Epithelial cell of proximal tubule (primary cell): ENCODE measurements around the gene POLD2. TPM values are rescaled to one million over a fixed set of nuclear protein-coding genes. Genes with fewer than 3 reads are reported as not detected.

Experiments used
- DNase-seq: peaks from one replicate; pipeline ENCODE4 v3.0.0-alpha.2; 2011; ENCODE audit warnings: low read depth
- H3K4me3 ChIP-seq: 2 replicates; pipeline ENCODE4 v1.5.1; 2011; ENCODE audit warnings: low read depth, mild to moderate bottlenecking, low read length
- CTCF ChIP-seq: conservative IDR thresholded peaks from 2 replicates; pipeline ENCODE4 v1.5.1; 2012; ENCODE audit warnings: low read depth, mild to moderate bottlenecking, low read length
- total RNA-seq: library from RNA; depleted of rRNA; stranded (reverse); fragments of >200 nt; gene quantifications from 2 replicates; pipeline ENCODE4 v1.2.3, GENCODE V29; 2015

POLD2 gene
- total RNA-seq, 1 donor from 2014 or later, result 92.7 TPM

GRCh38 chr7:44156453-44157010 lies 33.2 kb upstream of the POLD2 start:
- no peak overlapping the region for H3K4me3 ChIP-seq
- DNase-seq, result no peak
- TF ChIP-seq CTCF, result no peak

DNA sequence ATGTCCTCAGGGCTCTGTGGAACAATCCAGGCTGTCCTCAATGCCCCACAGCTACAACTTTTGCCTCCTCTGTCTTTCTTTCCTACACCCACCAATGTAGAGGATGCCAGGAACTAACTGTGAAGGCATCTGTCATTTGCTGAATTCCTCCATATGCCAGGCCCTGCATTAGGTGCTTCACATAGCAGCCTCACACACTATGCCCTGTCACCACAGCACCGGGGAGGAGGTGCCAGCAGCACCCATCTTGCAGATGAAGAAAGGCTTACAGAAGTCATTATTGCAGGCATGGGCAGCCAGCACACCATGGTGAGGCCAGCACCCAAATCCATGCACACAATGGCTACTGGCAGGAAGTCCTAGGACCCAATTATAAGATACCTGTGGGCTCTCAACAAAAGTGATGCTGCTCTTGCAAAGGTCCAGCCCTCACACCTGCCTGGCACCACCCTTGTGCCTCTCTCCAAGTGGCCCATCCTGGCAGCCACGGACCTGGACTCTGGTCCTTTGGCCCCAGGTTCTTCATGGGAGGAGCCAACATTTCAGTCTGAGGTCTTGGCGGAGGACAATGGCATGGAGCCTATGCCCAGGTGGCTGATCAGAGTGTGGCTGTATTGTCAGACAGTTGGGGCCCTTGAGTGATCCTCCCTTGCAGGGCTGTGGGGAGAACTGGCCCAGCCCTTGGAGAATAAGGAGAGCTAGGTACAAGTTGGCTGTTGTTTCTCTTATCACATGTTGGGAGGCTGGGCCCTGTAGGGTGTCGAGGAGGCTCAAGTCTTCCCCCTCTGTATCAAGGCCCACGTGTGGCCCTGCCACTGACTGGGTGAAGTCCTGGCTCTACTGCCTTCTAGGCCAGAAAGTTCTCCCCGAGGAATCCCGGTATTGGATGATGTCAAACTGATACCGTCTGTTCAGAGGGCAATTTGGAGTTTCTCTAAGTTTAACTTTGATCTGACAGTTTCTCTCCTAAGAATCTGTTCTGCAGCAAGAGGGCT lies 32.1 kb upstream of the POLD2 start:
- TF ChIP-seq CTCF, result no peak
- no peak for DNase-seq
- no peak overlapping the region for H3K4me3 ChIP-seq

DNA sequence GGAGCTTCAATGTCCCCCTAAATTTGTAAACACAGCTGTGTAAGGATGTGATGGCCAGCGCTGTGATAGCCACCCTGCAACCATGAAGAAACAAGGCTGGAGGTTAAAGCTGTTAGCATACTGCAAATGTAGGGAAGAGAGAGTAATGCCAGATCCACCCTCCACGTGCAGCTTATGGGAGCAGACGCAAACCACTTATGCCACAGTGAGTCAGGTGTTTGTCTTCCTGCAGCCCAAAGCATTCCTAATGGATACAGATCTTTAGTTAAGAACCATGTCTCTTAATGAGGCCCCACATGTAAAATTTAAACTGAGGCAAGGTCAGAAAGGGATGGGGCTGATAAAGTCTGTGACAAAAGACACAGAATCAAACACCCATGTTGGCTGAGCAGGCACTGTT lies 31.4 kb upstream of the POLD2 start:
- no peak for TF ChIP-seq CTCF
- no peak for DNase-seq
- H3K4me3 ChIP-seq, result no peak overlapping the region

GRCh38 chr7:44153948-44154335 lies 30.6 kb upstream of the POLD2 start:
- no peak overlapping the region for H3K4me3 ChIP-seq
- no peak for DNase-seq
- TF ChIP-seq CTCF, result no peak

- no peak for DNase-seq
- no peak overlapping the region for H3K4me3 ChIP-seq
- TF ChIP-seq CTCF, result no peak
Measured at GRCh38 chr7:44152971-44153947, 29.9 kb upstream of the POLD2 start.

DNA sequence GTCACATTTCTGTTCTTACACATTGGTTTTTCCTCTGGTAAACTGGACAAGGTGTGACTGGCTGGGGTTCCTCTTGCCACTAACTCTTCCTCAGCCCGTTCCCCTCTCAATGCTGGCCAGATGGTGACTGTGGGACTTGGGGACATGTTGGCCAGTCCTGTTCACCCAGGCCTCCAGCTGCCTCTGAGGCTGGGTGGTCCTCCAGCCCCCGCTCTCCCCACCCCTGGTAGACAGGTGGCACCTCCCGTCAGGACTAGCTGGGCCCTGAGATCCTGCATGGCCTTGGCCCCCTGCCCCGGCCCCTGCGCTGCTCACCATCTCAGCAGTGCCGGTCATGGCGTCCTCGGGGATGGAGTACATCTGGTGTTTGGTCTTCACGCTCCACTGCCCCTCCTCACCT lies 28.6 kb upstream of the POLD2 start:
- TF ChIP-seq CTCF, result no peak
- no peak overlapping the region for H3K4me3 ChIP-seq
- DNase-seq, result no peak
